Tibial nerve (tissue), 3 donors: ENCODE results near the gene UTS2B.

Experiments
- CTCF ChIP-seq, 5 experiments: fragments of 200-600 bp in 3 of 5; fragments of 450-650 bp in 2 of 5; sonication (generic) in 3 of 5; IDR thresholded peaks; one replicate each; pipeline ENCODE4 v1.5.1; 2016 to 2019; ENCODE audit warnings: antibody characterized with exemption in 5 of 5, mild to moderate bottlenecking in 3 of 5, moderate library complexity in 2 of 5
- POLR2A ChIP-seq, 2 donors: fragments of 450-650 bp; IDR thresholded peaks; one replicate each; pipeline ENCODE4 v1.6.1; 2017; ENCODE audit warnings: antibody characterized with exemption in 2 of 2, mild to moderate bottlenecking in 2 of 2, moderate library complexity in 2 of 2

GRCh38 chr3:191342006-191342405 lies 11.7 kb upstream of the UTS2B start:
- no peak for TF ChIP-seq POLR2A (IDR thresholded peaks at IDR 0.05)
- no peak for TF ChIP-seq CTCF (IDR thresholded peaks at IDR 0.05)
